RWPE2 (cell line): ENCODE data around the gene MAPK11.

Experiments
- ATAC-seq: fragments of 200-7000 bp; cut with Tn5 transposase; 3 replicates; pipeline ENCODE4 v1.9.1; 2021; ENCODE audit warnings: low read depth
- DNase-seq: peaks from one replicate; pipeline ENCODE4 v3.0.0-alpha.2; 2020; ENCODE audit warnings: low spot score
- H3K27ac ChIP-seq: fragments of 450-650 bp; 2 replicates; pipeline ENCODE4 v1.5.1; 2017; ENCODE audit warnings: mild to moderate bottlenecking; ENCODE audit not compliant: poor library complexity, severe bottlenecking
- H3K27me3 ChIP-seq: fragments of 250-450 bp; sonication (Bioruptor Pico); 2 replicates; pipeline ENCODE4 v1.5.1; 2021; ENCODE audit warnings: mild to moderate bottlenecking, moderate library complexity; ENCODE audit not compliant: insufficient read depth, poor library complexity, severe bottlenecking
- H3K36me3 ChIP-seq: fragments of 250-450 bp; sonication (Bioruptor Pico); 2 replicates; pipeline ENCODE4 v1.5.1; 2020; ENCODE audit warnings: low read depth, mild to moderate bottlenecking, moderate library complexity
- H3K4me1 ChIP-seq: fragments of 250-450 bp; sonication (Bioruptor Pico); 2 replicates; pipeline ENCODE4 v1.5.1; 2021; ENCODE audit warnings: mild to moderate bottlenecking, moderate library complexity; ENCODE audit not compliant: insufficient read depth, poor library complexity, severe bottlenecking
- H3K4me3 ChIP-seq: fragments of 250-450 bp; sonication (Bioruptor Pico); 2 replicates; pipeline ENCODE4 v1.5.1; 2021; ENCODE audit warnings: mild to moderate bottlenecking, moderate library complexity; ENCODE audit not compliant: severe bottlenecking
- H3K9me3 ChIP-seq: fragments of 250-450 bp; sonication (Bioruptor Pico); 2 replicates; pipeline ENCODE4 v1.5.1; 2021; ENCODE audit warnings: mild to moderate bottlenecking, moderate library complexity; ENCODE audit not compliant: severe bottlenecking
- TF ChIP-seq, protein P1 (sequence below): fragments of 450-650 bp; IDR thresholded peaks from one replicate; pipeline ENCODE4 v1.5.1; 2017; ENCODE audit warnings: mild to moderate bottlenecking, moderate library complexity; ENCODE audit not compliant: poor library complexity, severe bottlenecking

MAPK11 gene

DNA sequence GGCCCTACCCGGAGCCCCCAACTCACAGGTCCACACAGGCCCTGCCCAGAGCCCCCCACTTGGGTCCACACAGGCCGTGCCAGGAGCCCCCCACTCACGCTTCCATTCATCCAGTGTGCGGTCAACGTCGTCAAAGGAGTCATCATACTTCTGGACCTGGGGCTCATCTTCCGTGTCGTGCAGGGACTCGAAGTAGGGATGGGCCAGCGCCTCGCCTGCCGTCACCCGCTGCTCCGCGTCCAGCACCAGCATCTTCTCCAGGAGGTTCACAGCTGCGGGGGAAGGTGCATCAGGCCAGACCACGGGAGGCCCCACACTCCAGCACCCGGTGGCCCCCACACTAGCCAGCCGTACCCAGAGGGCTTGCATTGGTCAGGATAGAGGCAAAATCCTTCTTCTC is 15.1 kb downstream of the MAPK11 start:
- Histone ChIP-seq H3K4me1 (no peaks in the 10 kb centered on the region), H3K4me3 (no peak overlapping the region), H3K36me3 (peaks cover 5% of the 10 kb centered on the region; the same call in 1 of the 2 replicates), H3K27ac (no peak overlapping the region), H3K27me3 (no peaks in the 10 kb centered on the region), H3K9me3 (no peaks in the 10 kb centered on the region)
- DNase-seq: no peak
- no peak for ATAC-seq
- TF ChIP-seq, protein P1, sequence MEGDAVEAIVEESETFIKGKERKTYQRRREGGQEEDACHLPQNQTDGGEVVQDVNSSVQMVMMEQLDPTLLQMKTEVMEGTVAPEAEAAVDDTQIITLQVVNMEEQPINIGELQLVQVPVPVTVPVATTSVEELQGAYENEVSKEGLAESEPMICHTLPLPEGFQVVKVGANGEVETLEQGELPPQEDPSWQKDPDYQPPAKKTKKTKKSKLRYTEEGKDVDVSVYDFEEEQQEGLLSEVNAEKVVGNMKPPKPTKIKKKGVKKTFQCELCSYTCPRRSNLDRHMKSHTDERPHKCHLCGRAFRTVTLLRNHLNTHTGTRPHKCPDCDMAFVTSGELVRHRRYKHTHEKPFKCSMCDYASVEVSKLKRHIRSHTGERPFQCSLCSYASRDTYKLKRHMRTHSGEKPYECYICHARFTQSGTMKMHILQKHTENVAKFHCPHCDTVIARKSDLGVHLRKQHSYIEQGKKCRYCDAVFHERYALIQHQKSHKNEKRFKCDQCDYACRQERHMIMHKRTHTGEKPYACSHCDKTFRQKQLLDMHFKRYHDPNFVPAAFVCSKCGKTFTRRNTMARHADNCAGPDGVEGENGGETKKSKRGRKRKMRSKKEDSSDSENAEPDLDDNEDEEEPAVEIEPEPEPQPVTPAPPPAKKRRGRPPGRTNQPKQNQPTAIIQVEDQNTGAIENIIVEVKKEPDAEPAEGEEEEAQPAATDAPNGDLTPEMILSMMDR: no peak

DNA sequence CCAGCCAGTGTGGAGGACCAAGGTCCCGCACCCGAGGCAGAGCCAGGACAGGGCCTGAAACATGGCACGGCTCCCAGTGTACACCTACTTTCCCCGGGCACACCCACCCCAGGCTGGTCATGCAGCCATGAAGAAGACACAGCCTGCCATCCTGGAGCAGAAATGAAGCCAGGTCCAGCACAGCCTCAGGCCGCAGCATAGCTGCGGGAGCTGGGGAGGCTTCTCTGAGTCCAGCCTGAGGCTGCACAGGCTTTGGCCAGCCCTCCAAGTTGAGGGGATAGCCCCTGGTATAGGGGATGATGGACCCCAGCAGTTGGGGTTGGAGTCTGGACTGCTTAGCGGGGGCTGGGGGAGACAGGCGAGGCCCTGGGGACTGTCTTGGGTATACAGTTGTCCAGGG is 16.2 kb downstream of the MAPK11 start:
- Histone ChIP-seq H3K36me3 (peaks cover 5% of the 10 kb centered on the region; the same call in 1 of the 2 replicates), H3K9me3 (no peaks in the 10 kb centered on the region), H3K4me3 (no peak overlapping the region), H3K27me3 (no peaks in the 10 kb centered on the region), H3K4me1 (no peaks in the 10 kb centered on the region), H3K27ac (no peak overlapping the region)
- DNase-seq: no peak
- TF ChIP-seq, protein P1: no peak
- ATAC-seq: no peak

DNA sequence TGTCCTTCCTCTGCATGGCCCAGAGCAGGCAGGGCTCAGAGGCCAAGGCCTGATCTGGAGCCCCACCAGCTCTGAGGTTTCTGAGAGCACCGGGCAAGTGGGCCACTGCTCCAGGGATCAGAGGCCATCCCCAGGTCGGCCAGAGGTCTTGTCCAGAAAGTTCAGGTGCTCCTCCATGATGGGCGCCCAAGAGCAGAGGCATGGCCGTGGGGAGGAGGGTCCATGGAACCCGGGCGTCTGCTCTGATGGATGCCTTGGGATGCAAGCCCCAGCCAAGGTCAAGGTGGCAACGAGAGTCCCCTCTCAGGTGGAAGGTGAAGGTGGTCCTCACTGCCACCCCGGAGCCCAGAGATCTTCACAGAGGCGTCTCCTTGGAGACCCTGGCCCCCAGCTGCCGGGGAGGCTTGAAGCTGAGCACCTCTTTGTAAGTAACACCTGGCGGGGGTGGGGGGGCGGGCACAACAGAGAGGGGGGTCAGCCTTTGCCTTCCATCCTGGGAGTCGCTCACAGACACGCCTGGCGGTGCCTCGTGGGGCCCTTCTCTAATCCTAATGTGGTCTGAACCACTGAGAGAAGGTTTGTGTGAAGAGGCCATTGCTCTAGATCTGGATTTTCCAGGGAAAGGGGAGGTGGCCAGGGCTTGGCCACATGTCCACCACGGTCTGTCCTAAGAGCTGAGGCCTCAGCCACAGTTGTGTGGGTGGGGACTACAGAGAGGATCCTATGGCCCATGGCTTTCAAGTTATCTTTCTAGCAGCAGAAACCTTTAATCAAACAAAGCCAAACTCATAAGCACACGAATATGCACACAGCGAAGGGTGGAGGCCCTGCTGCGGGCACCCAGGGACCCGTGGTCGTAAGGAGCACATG is 16.9 kb downstream of the MAPK11 start:
- Histone ChIP-seq H3K27ac (no peak overlapping the region), H3K4me1 (no peaks in the 10 kb centered on the region), H3K9me3 (no peaks in the 10 kb centered on the region), H3K27me3 (no peaks in the 10 kb centered on the region), H3K4me3 (no peak overlapping the region), H3K36me3 (peaks cover 5% of the 10 kb centered on the region; the same call in 1 of the 2 replicates)
- DNase-seq (no peak), ATAC-seq (no peak)
- TF ChIP-seq, protein P1: no peak

DNA sequence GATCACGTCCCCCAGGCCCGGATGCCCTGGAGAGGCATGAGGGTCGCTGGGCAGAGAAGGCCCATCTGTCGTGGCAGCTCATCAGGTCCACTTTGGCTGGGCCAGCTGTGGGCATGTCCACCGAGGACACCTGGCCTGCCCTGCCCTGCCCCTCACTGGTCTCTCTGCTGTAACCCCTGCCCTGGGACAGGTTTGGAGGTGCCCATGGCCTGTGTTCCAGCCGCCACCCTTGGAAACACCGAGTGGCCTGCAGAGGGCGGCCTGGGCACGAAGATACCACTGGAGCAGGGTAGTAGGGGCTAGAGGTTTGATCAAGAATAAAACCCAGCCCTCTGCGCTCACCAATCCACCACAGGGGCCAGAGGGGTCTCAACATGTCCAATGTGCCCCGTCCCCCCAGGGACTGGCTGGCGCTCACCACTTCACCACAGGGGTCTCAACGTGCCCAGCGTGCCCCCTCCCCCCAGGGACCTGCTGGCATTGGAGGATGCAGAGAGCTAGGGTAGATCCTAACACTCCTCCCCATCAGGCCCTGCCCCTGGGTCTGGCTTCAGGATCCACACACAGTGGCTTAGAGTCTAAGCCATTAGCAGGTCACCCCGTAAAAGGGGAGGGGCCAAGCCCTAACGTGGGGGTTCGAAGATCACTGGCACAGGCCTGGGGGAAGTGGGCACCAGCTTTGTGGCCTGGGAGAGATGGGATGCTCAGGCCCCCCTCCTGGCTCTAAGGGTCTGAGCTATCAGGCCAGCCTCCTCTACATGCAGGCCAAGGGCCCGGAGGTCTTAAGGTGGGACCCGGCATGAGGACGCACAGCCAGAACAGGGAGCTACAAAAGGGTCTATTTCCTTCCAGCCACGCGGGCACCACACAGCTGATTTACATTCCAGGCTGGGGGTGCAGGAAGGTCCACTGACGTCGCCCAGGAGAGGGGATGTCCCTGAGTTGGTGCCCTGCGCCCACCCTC is 17.8 kb downstream of the MAPK11 start:
- H3K36me3 ChIP-seq: peaks cover 7% of the 10 kb centered on the region
- H3K9me3 ChIP-seq: no peaks in the 10 kb centered on the region
- TF ChIP-seq, protein P1: peak; percentile 82
- ATAC-seq (peak; percentile 73), DNase-seq (no peak)
- H3K4me3 ChIP-seq: no peak overlapping the region
- H3K27me3 ChIP-seq: no peaks in the 10 kb centered on the region
- H3K27ac ChIP-seq: peak overlapping the region; percentile 68
- H3K4me1 ChIP-seq: no peaks in the 10 kb centered on the region
